GM12874 (cell line): ENCODE data around the gene ARMC6.

ENCODE experiments used
- TF ChIP-seq, protein P1 (sequence below): IDR thresholded peaks from 2 replicates; pipeline ENCODE4 v1.5.1; 2011; ENCODE audit warnings: low read depth, mild to moderate bottlenecking, control low read depth, low read length, moderate library complexity; ENCODE audit not compliant: insufficient read depth

ARMC6 gene

DNA sequence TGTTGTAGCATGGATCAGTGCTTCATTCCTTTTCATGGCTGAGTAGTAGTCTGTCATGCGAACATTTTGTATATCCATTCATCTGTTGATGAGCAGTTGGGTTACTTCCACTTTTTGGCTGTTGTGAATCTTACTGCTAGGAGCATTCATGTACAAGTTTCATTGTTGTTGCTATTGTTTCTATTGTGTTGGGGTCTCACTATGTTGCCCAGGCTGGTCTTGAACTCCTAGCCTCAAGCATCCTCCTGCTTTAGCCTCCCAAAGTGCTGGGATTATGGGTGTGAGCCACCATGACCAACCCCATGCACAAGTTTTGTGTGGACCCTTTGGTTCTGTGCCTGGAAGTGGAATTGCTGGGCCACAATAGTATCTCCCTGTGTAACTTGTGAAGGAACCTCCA lies 46.2 kb downstream of the ARMC6 start:
- TF ChIP-seq, protein P1, sequence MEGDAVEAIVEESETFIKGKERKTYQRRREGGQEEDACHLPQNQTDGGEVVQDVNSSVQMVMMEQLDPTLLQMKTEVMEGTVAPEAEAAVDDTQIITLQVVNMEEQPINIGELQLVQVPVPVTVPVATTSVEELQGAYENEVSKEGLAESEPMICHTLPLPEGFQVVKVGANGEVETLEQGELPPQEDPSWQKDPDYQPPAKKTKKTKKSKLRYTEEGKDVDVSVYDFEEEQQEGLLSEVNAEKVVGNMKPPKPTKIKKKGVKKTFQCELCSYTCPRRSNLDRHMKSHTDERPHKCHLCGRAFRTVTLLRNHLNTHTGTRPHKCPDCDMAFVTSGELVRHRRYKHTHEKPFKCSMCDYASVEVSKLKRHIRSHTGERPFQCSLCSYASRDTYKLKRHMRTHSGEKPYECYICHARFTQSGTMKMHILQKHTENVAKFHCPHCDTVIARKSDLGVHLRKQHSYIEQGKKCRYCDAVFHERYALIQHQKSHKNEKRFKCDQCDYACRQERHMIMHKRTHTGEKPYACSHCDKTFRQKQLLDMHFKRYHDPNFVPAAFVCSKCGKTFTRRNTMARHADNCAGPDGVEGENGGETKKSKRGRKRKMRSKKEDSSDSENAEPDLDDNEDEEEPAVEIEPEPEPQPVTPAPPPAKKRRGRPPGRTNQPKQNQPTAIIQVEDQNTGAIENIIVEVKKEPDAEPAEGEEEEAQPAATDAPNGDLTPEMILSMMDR: no peak

DNA sequence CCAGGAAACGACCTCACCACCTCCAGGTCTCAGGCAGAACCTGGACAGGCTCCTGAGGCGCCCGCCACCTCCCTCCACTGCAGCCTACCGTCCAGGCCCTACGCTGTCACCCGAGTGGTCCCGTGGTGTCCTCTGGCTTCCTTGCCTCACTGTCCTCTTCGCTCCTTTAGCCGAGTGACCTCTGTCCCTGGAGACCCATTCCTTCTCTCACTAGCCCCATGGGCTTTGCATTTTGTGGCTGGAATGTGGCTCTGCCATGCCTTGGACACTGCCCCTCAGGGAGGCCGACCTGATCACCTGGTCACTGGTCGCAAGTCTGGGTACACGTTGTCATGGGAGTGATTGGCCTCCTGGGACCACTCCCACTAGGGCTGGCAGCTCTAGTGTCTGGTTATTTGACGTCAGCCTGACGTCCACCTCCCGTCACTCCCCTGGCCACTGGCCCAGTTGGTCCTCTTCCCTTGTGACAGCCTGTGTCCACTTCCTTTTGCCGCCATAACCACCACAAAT lies 48.3 kb downstream of the ARMC6 start:
- TF ChIP-seq, protein P1: no peak

DNA sequence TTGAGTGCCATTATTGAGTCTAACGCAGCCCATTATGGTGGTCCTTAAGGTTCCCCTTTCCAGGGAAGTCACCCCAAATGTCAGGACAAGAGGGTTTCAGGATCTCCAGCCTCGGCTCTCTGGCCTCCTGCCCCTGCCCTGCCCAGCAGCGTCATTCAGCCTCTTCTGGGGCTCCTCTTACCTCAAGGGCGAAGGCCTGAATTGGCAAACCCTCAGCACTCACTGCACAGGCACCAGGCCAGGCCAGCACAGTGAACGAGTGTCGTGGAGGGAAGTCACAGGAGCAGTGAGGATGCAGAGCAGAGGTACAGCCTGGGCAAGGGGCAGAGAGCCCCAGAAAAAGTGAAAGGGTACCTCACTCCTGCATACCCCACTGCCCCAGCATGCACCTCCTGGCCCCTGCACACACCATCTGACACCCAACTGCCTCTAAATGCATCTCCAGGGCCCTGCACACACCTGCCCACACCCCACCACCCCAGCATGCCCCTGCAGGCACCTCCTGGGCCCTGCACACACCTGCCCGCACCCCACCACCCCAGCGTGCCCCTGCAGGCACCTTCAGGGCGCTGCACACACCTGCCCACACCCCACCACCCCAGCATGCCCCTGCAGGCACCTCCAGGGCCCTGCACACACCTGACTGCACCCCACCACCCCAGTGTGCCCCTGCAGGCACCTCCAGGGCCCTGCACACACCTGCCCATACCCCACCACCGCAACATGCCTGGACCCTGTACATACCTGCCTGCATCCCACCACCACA lies 50.2 kb downstream of the ARMC6 start:
- TF ChIP-seq, protein P1: no peak

DNA sequence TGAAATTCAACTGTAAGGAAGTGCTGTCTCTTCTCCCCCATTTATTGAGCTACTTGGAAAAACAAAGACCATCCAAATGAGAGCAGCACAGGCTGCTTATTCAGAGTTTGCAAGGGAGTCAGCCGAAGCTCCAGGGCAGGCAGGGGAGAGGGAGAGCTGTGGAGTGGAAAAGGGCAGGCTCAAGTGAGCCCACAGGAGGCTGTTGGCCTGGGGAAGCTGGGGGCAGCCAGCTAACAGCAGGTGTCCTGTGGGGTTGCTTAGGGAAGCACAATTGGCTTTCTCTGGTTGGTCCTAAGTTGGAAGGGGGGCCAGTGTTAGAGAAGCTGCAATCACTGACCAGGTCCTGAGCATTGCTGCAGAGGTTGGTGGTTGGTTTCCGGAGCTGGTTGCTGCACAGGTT lies 54.3 kb downstream of the ARMC6 start:
- TF ChIP-seq, protein P1: no peak

DNA sequence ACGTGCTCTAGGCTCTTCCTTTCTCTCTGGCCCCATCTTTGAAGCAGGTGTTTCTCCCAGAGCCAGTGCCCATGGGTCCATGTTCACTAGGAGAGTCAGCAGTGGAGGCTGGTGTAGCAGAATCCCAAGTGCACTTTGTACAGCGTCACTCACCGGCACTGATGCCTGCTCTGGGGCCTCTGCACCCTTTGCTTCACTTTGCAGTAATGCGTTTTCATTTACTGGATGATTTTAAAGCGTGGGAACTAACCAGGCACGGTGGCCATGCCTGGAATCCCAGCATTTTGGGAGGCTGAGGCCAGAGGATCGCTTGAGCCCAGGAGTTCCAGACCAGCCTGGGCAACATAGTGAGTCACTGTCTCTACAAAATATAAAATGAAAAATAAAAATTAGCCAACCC lies 61.1 kb downstream of the ARMC6 start:
- TF ChIP-seq, protein P1: no peak

DNA sequence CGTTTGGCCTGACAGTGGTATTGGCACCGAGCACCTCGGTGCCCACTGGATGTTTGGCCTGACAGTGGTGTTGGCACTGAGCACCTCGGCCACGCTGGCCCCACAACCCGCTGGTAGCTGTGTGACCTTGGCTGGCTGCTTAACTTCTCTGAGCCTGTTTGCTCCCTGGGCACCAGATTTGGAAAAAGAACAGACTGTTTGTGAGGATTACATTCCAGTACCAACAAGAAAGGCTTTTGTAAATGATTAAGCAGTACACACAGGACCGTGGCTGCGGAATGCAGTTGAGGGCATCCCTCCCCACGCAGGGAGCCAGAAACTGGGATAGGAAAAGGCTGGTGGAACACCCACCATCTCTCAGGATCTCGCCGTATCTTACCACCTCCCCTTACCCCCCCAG lies 62.3 kb downstream of the ARMC6 start:
- TF ChIP-seq, protein P1: no peak

DNA sequence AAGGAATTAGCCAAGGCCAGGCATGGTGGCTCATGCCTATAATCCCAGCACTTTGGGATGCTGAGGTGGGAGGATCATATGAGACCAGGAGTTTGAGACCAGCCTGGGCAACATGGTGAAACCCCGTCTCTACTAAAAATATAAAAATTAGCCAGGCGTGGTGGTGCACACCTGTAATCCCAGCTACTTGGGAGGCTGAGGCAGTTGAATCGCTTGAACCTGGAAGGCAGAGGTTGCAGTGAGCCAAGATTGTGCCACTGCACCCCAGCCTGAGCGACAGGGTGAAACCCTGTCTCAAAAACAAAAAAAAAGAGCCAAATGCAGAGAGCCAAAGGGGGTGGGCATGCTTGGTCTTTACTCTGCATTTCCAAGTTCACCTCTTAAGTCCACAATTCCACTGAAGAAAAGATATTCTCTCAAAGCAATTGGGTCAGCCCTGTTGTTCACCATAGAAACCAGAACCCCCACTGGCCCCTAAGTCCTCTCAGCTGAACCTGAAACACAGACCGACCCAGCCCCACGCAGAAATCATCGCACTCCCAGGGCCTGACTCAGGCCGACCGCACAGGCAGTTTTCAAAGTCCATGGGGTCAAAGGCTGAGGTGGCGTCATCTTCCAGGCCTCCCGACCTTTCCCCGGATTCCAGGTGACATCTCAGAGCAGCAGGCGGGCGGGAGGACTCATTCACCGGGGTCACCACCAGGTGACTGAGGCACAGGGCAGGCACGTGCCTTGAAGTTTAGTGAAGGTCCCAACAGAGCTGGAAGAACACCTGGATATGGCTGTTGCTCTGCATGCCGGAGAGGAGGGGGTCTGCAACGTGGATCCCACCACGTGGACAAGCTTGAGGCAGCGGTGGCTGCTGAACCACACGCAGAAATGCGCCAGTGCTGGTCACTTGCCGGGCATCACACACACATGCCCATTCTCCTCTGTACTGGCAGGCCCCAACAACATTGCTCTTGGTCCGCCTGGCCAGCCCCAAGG lies 63.5 kb downstream of the ARMC6 start:
- TF ChIP-seq, protein P1: no peak
